LNCAP (cell line): Measurements from ENCODE around the gene FBXO21.

Experiments used
- CTCF ChIP-seq: fragments of 450-650 bp; IDR thresholded peaks from 2 replicates; pipeline ENCODE4 v1.5.1; 2017; ENCODE audit warnings: mild to moderate bottlenecking

The FBXO21 gene

GRCh38 chr12:117180758-117181467 lies 9.4 kb downstream of the FBXO21 start:
- no peak for TF ChIP-seq CTCF

GRCh38 chr12:117178745-117179144 lies 11.5 kb downstream of the FBXO21 start:
- TF ChIP-seq CTCF: no peak

- TF ChIP-seq CTCF: no peak
Measured at GRCh38 chr12:117178301-117178700, 12.0 kb downstream of the FBXO21 start.

GRCh38 chr12:117172168-117172567 lies 18.1 kb downstream of the FBXO21 start:
- no peak for TF ChIP-seq CTCF

GRCh38 chr12:117171499-117172162 lies 18.6 kb downstream of the FBXO21 start:
- no peak for TF ChIP-seq CTCF

GRCh38 chr12:117169548-117169947 lies 20.7 kb downstream of the FBXO21 start:
- no peak for TF ChIP-seq CTCF

- TF ChIP-seq CTCF: no peak
Measured at GRCh38 chr12:117168976-117169375, 21.3 kb downstream of the FBXO21 start.
